Measurements from ENCODE around the gene LPCAT3. TPM values are rescaled to one million over a fixed set of nuclear protein-coding genes. Genes with fewer than 3 reads are reported as not detected.

LPCAT3 gene
- total RNA-seq, 1 donor from 2014 or later = 7.9 TPM

GRCh38 chr12:7019043-7019569, 830 bp upstream of the LPCAT3 start:
- TF ChIP-seq CTCF (IDR thresholded peaks at IDR 0.05; ENCODE audit: insufficient read depth, low read length, severe bottlenecking) = no peak
- Histone ChIP-seq H3K27me3 (ENCODE audit: control insufficient read depth, insufficient read depth, low read length) (no peaks in the 10 kb centered on the region), H3K36me3 (ENCODE audit: control insufficient read depth, insufficient read depth, low read length) (no peaks in the 10 kb centered on the region), H3K4me3 (ENCODE audit: low read depth, low read length) (peak overlapping the region; percentile 89)
- no peak for DNase-seq (ENCODE audit: low read depth)
- no peak for FAIRE-seq

GRCh38 chr12:7017870-7018349, 366 bp downstream of the LPCAT3 start:
- peaks cover 1% of the 10 kb centered on the region for H3K36me3 ChIP-seq (ENCODE audit: control insufficient read depth, insufficient read depth, low read length)
- no peak for TF ChIP-seq CTCF (IDR thresholded peaks at IDR 0.05; ENCODE audit: insufficient read depth, low read length, severe bottlenecking)
- no peaks in the 10 kb centered on the region for H3K27me3 ChIP-seq (ENCODE audit: control insufficient read depth, insufficient read depth, low read length)
- no peak for DNase-seq (ENCODE audit: low read depth)
- H3K4me3 ChIP-seq (ENCODE audit: low read depth, low read length) = peak overlapping the region; percentile 89
- FAIRE-seq = no peak

- no peak for DNase-seq (ENCODE audit: low read depth)
- Histone ChIP-seq H3K36me3 (ENCODE audit: control insufficient read depth, insufficient read depth, low read length) (peaks cover 1% of the 10 kb centered on the region), H3K4me3 (ENCODE audit: low read depth, low read length) (peak overlapping the region; percentile 89), H3K27me3 (ENCODE audit: control insufficient read depth, insufficient read depth, low read length) (no peaks in the 10 kb centered on the region)
- no peak for TF ChIP-seq CTCF (IDR thresholded peaks at IDR 0.05; ENCODE audit: insufficient read depth, low read length, severe bottlenecking)
- no peak for FAIRE-seq
Observed at GRCh38 chr12:7016958-7017571, 1.2 kb downstream of the LPCAT3 start.

GRCh38 chr12:7015555-7016370, 2.5 kb downstream of the LPCAT3 start:
- peaks cover 1% of the 10 kb centered on the region for H3K36me3 ChIP-seq (ENCODE audit: control insufficient read depth, insufficient read depth, low read length)
- DNase-seq (ENCODE audit: low read depth) (no peak), FAIRE-seq (no peak)
- no peak for TF ChIP-seq CTCF (IDR thresholded peaks at IDR 0.05; ENCODE audit: insufficient read depth, low read length, severe bottlenecking)
- H3K4me3 ChIP-seq (ENCODE audit: low read depth, low read length) = no peak overlapping the region
- no peaks in the 10 kb centered on the region for H3K27me3 ChIP-seq (ENCODE audit: control insufficient read depth, insufficient read depth, low read length)

- DNase-seq (ENCODE audit: low read depth) = no peak
- FAIRE-seq = no peak
- peaks cover 1% of the 10 kb centered on the region for H3K36me3 ChIP-seq (ENCODE audit: control insufficient read depth, insufficient read depth, low read length)
- no peak for TF ChIP-seq CTCF (IDR thresholded peaks at IDR 0.05; ENCODE audit: insufficient read depth, low read length, severe bottlenecking)
- no peak overlapping the region for H3K4me3 ChIP-seq (ENCODE audit: low read depth, low read length)
- no peaks in the 10 kb centered on the region for H3K27me3 ChIP-seq (ENCODE audit: control insufficient read depth, insufficient read depth, low read length)
Observed at GRCh38 chr12:7013101-7013500, 5.2 kb downstream of the LPCAT3 start.
